ENCODE data around the gene TCP11. TPM values are rescaled to one million over a fixed set of nuclear protein-coding genes. Genes with fewer than 3 reads are reported as not detected.

The TCP11 gene
- total RNA-seq, 2 experiments from 2014 or later = not detected

DNA sequence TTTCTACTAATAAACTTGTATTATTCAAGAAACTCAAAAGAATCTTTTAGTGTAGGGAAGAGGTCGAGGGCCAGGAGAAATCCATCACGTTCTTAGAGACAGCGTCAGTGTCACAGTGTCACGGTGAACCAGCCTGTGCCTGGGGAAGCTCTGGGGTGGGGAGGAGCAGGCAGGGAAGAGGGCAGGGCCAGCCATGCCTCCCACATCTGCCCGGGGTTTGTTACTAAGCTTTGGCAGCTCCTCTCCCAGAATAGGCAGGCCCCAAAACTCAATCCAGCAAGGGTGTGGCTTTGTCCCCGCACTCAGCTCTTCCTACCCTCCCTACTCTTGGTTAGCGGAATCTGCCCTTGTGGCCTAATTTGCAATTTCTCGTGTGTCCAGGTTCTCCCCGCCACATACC lies 72.9 kb downstream of the TCP11 start:
- H3K36me3 Mint-ChIP-seq (ENCODE audit: low read depth) = no peaks in the 10 kb centered on the region
- H3K9me3 Mint-ChIP-seq (ENCODE audit: low read depth) = no peaks in the 10 kb centered on the region
- H3K27ac Mint-ChIP-seq = no peak overlapping the region
- no peak for ATAC-seq
- ChIA-PET CTCF (interaction anchor here (0.6 to 1.1 kb wide), 2 partner anchors 14 to 247 kb away, joined by 3 read pairs; no protein-coding TSS in a partner anchor), POLR2A (interaction anchor here (0.7 kb wide), 1 partner anchor 166 kb away, joined by 3 read pairs; no protein-coding TSS in a partner anchor)
- H3K4me3 Mint-ChIP-seq = no peak overlapping the region
- H3K4me1 Mint-ChIP-seq = no peaks in the 10 kb centered on the region
- DNase-seq = no peak
- intact Hi-C loops (cut with DNase I, micrococcal nuclease) = no loop called here
- H3K27me3 Mint-ChIP-seq = no peaks in the 10 kb centered on the region

Other genes with a start within 250 kb of the TCP11 start
- not detected for gene SCUBE3, start 72.6 kb upstream of the TCP11 start, total RNA-seq
- gene ZNF76, start 118.4 kb upstream of the TCP11 start, total RNA-seq = 10 to 100 TPM; 35.2 to 40.1 TPM
- 10 to 100 TPM; 74.1 to 86.6 TPM for gene DEF6, start 156.5 kb upstream of the TCP11 start, total RNA-seq
- gene PPARD, start 201.2 kb upstream of the TCP11 start, total RNA-seq = 10 to 100 TPM; 16.5 to 19.2 TPM